ENCODE data around the gene MTTP. TPM values are rescaled to one million over a fixed set of nuclear protein-coding genes. Genes with fewer than 3 reads are reported as not detected.

MTTP gene
- total RNA-seq, 1 donor from 2014 or later, result 0.26 TPM

GRCh38 chr4:99661907-99662306 is 87.3 kb downstream of the MTTP start:
- no peak for TF ChIP-seq CTCF (IDR thresholded peaks at IDR 0.05; ENCODE audit: unreplicated experiment)
- Mint-ChIP-seq H3K36me3 (ENCODE audit: low read depth, unreplicated experiment) (no peaks in the 10 kb centered on the region), H3K9me3 (ENCODE audit: unreplicated experiment) (no peaks in the 10 kb centered on the region), H3K4me1 (ENCODE audit: unreplicated experiment) (peaks cover 5% of the 10 kb centered on the region), H3K27ac (ENCODE audit: unreplicated experiment) (no peak overlapping the region), H3K4me3 (ENCODE audit: unreplicated experiment) (no peak overlapping the region), H3K27me3 (ENCODE audit: unreplicated experiment) (peaks cover 1% of the 10 kb centered on the region)
- DNase-seq (ENCODE audit: low spot score), result no peak

- Mint-ChIP-seq H3K4me1 (ENCODE audit: unreplicated experiment) (peaks cover 9% of the 10 kb centered on the region), H3K4me3 (ENCODE audit: unreplicated experiment) (no peak overlapping the region), H3K9me3 (ENCODE audit: unreplicated experiment) (no peaks in the 10 kb centered on the region), H3K36me3 (ENCODE audit: low read depth, unreplicated experiment) (no peaks in the 10 kb centered on the region), H3K27ac (ENCODE audit: unreplicated experiment) (no peak overlapping the region), H3K27me3 (ENCODE audit: unreplicated experiment) (peaks cover 1% of the 10 kb centered on the region)
- DNase-seq (ENCODE audit: low spot score), result no peak
- no peak for TF ChIP-seq CTCF (IDR thresholded peaks at IDR 0.05; ENCODE audit: unreplicated experiment)
Measured at GRCh38 chr4:99664716-99665115, 90.1 kb downstream of the MTTP start.

GRCh38 chr4:99665983-99666382 is 91.4 kb downstream of the MTTP start:
- DNase-seq (ENCODE audit: low spot score), result no peak
- Mint-ChIP-seq H3K27ac (ENCODE audit: unreplicated experiment) (no peak overlapping the region), H3K4me3 (ENCODE audit: unreplicated experiment) (no peak overlapping the region), H3K4me1 (ENCODE audit: unreplicated experiment) (peaks cover 9% of the 10 kb centered on the region), H3K9me3 (ENCODE audit: unreplicated experiment) (no peaks in the 10 kb centered on the region), H3K27me3 (ENCODE audit: unreplicated experiment) (peaks cover 1% of the 10 kb centered on the region), H3K36me3 (ENCODE audit: low read depth, unreplicated experiment) (no peaks in the 10 kb centered on the region)
- TF ChIP-seq CTCF (IDR thresholded peaks at IDR 0.05; ENCODE audit: unreplicated experiment), result no peak

GRCh38 chr4:99668472-99668871 is 93.8 kb downstream of the MTTP start:
- H3K36me3 Mint-ChIP-seq (ENCODE audit: low read depth, unreplicated experiment), result no peaks in the 10 kb centered on the region
- no peak for DNase-seq (ENCODE audit: low spot score)
- no peak overlapping the region for H3K27ac Mint-ChIP-seq (ENCODE audit: unreplicated experiment)
- no peak overlapping the region for H3K4me3 Mint-ChIP-seq (ENCODE audit: unreplicated experiment)
- no peaks in the 10 kb centered on the region for H3K27me3 Mint-ChIP-seq (ENCODE audit: unreplicated experiment)
- peaks cover 4% of the 10 kb centered on the region for H3K4me1 Mint-ChIP-seq (ENCODE audit: unreplicated experiment)
- no peak for TF ChIP-seq CTCF (IDR thresholded peaks at IDR 0.05; ENCODE audit: unreplicated experiment)
- H3K9me3 Mint-ChIP-seq (ENCODE audit: unreplicated experiment), result no peaks in the 10 kb centered on the region

- Mint-ChIP-seq H3K27ac (ENCODE audit: unreplicated experiment) (no peak overlapping the region), H3K36me3 (ENCODE audit: low read depth, unreplicated experiment) (no peaks in the 10 kb centered on the region), H3K27me3 (ENCODE audit: unreplicated experiment) (no peaks in the 10 kb centered on the region), H3K9me3 (ENCODE audit: unreplicated experiment) (no peaks in the 10 kb centered on the region), H3K4me1 (ENCODE audit: unreplicated experiment) (peaks cover 4% of the 10 kb centered on the region), H3K4me3 (ENCODE audit: unreplicated experiment) (no peak overlapping the region)
- no peak for DNase-seq (ENCODE audit: low spot score)
- TF ChIP-seq CTCF (IDR thresholded peaks at IDR 0.05; ENCODE audit: unreplicated experiment), result no peak
Measured at GRCh38 chr4:99669084-99669483, 94.5 kb downstream of the MTTP start.
